SIG-M5 (cell line): ENCODE results near the gene FSTL4.
"Not testable (repeated sequence)": the region's sequence is repeated elsewhere in the genome, so short reads cannot be mapped to it uniquely, and the experiment has no call there.

ENCODE experiments used
- DNase-seq: peaks from one replicate; lab custom pipeline; 2025; lab: John Stamatoyannopoulos, UW

Gene FSTL4

GRCh38 chr5:133552925-133553525 lies 59.3 kb downstream of the FSTL4 start:
- DNase-seq: no peak

GRCh38 chr5:133546500-133546899 lies 65.8 kb downstream of the FSTL4 start:
- no peak for DNase-seq

GRCh38 chr5:133544346-133544745 lies 68.0 kb downstream of the FSTL4 start:
- DNase-seq: no peak

- DNase-seq: no peak
These were observed 72.5 kb downstream of the FSTL4 start for GRCh38 chr5:133539818-133540217.

- DNase-seq: no peak
These were observed 73.6 kb downstream of the FSTL4 start for GRCh38 chr5:133538718-133539117.

GRCh38 chr5:133535241-133535929 lies 77.0 kb downstream of the FSTL4 start:
- DNase-seq: not testable (repeated sequence)

- DNase-seq: no peak
These were observed 77.8 kb downstream of the FSTL4 start for GRCh38 chr5:133534566-133534965.

- DNase-seq: no peak
These were observed 78.8 kb downstream of the FSTL4 start for GRCh38 chr5:133533541-133533940.

- no peak for DNase-seq
These were observed 80.7 kb downstream of the FSTL4 start for GRCh38 chr5:133531594-133531993.

GRCh38 chr5:133531178-133531577 lies 81.2 kb downstream of the FSTL4 start:
- no peak for DNase-seq

GRCh38 chr5:133530270-133530669 lies 82.1 kb downstream of the FSTL4 start:
- no peak for DNase-seq

GRCh38 chr5:133528841-133529240 lies 83.5 kb downstream of the FSTL4 start:
- DNase-seq: no peak

- no peak for DNase-seq
These were observed 85.0 kb downstream of the FSTL4 start for GRCh38 chr5:133527311-133527710.

- no peak for DNase-seq
These were observed 86.0 kb downstream of the FSTL4 start for GRCh38 chr5:133526368-133526767.

GRCh38 chr5:133525126-133525525 lies 87.2 kb downstream of the FSTL4 start:
- DNase-seq: no peak

- DNase-seq: no peak
These were observed 87.7 kb downstream of the FSTL4 start for GRCh38 chr5:133524666-133525065.

- no peak for DNase-seq
These were observed 88.3 kb downstream of the FSTL4 start for GRCh38 chr5:133523961-133524586.

- no peak for DNase-seq
These were observed 89.2 kb downstream of the FSTL4 start for GRCh38 chr5:133523013-133523658.

GRCh38 chr5:133521801-133522200 lies 90.5 kb downstream of the FSTL4 start:
- no peak for DNase-seq

- DNase-seq: no peak
These were observed 91.2 kb downstream of the FSTL4 start for GRCh38 chr5:133520991-133521706.

- no peak for DNase-seq
These were observed 92.3 kb downstream of the FSTL4 start for GRCh38 chr5:133520062-133520461.

GRCh38 chr5:133519191-133519590 lies 93.2 kb downstream of the FSTL4 start:
- no peak for DNase-seq
